SU-DHL-6 (cell line): ENCODE results near the gene FKBP5.
"Not testable (repeated sequence)": the region's sequence is repeated elsewhere in the genome, so short reads cannot be mapped to it uniquely, and the experiment has no call there.

Experiments used
- H2AFZ ChIP-seq: fragments of 200-600 bp; sonication (generic); 2 replicates; pipeline ENCODE4 v1.6.1; 2014; ENCODE audit warnings: low read depth, mild to moderate bottlenecking, moderate library complexity, mixed read lengths, antibody characterized with exemption, low read length; ENCODE audit not compliant: severe bottlenecking
- H3F3A ChIP-seq: fragments of 200-600 bp; shearing (Covaris generic); 2 replicates; pipeline ENCODE4 v1.6.0; 2016; ENCODE audit warnings: antibody characterized with exemption, mild to moderate bottlenecking; ENCODE audit not compliant: insufficient read depth
- H3K27ac ChIP-seq: fragments of 200-600 bp; sonication (generic); 2 replicates; pipeline ENCODE4 v1.5.1; 2016; ENCODE audit warnings: low read depth, mild to moderate bottlenecking, low read length, moderate library complexity, mixed read lengths
- H3K27me3 ChIP-seq: fragments of 200-600 bp; sonication (generic), shearing (Covaris generic); 2 replicates; pipeline ENCODE4 v1.6.0; 2014; ENCODE audit warnings: mild to moderate bottlenecking, low read length
- H3K36me3 ChIP-seq: fragments of 200-600 bp; sonication (generic); 2 replicates; pipeline ENCODE4 v1.6.1; 2014; ENCODE audit warnings: mild to moderate bottlenecking, low read length, mixed read lengths
- H3K4me2 ChIP-seq: fragments of 300-600, 200-600 bp; shearing (Covaris generic), sonication (generic); 2 replicates; pipeline ENCODE4 v1.6.0; 2014; ENCODE audit warnings: low read length, low read depth, mild to moderate bottlenecking; ENCODE audit not compliant: poor library complexity, severe bottlenecking
- H3K4me3 ChIP-seq: fragments of 200-600 bp; sonication (generic); 2 replicates; pipeline ENCODE4 v1.5.1; 2014; ENCODE audit warnings: antibody characterized with exemption, low read length, mild to moderate bottlenecking, mixed read lengths; ENCODE audit not compliant: insufficient read depth, poor library complexity, severe bottlenecking
- H3K79me2 ChIP-seq: fragments of 200-600 bp; sonication (generic); 2 replicates; pipeline ENCODE4 v1.6.1; 2014; ENCODE audit warnings: mild to moderate bottlenecking, low read length, moderate library complexity; ENCODE audit not compliant: insufficient read depth
- H3K9ac ChIP-seq: fragments of 200-600 bp; sonication (generic); 2 replicates; pipeline ENCODE4 v1.7.0; 2014; ENCODE audit warnings: mild to moderate bottlenecking, low read length
- H3K9me2 ChIP-seq: fragments of 200-600 bp; sonication (generic); replicated peaks from 2 replicates; pipeline ENCODE4 v1.6.1; 2014; ENCODE audit warnings: low read length; ENCODE audit not compliant: insufficient read depth
- H3K9me3 ChIP-seq: fragments of 200-600 bp; sonication (generic); 2 replicates; pipeline ENCODE4 v1.6.1; 2014; ENCODE audit warnings: low read length, mixed read lengths; ENCODE audit not compliant: insufficient read depth
- H4K20me1 ChIP-seq: fragments of 200-600 bp; sonication (generic); 2 replicates; pipeline ENCODE4 v1.6.1; 2014; ENCODE audit warnings: low read depth, mild to moderate bottlenecking, antibody characterized with exemption, low read length, moderate library complexity, mixed read lengths
- CTCF ChIP-seq: fragments of 200-600 bp; sonication (generic); IDR thresholded peaks from one replicate; pipeline ENCODE4 v1.5.1; 2017; ENCODE audit warnings: antibody characterized with exemption, mild to moderate bottlenecking, low read length, moderate library complexity; ENCODE audit not compliant: insufficient read depth, poor library complexity, severe bottlenecking
- EZH2phosphoT487 ChIP-seq: fragments of 200-600 bp; sonication (generic), shearing (Covaris generic); conservative IDR thresholded peaks from 2 replicates; pipeline ENCODE4 v1.6.1; 2018; ENCODE audit warnings: mild to moderate bottlenecking, antibody characterized with exemption, low read length, moderate library complexity, mixed read lengths

FKBP5 gene

DNA sequence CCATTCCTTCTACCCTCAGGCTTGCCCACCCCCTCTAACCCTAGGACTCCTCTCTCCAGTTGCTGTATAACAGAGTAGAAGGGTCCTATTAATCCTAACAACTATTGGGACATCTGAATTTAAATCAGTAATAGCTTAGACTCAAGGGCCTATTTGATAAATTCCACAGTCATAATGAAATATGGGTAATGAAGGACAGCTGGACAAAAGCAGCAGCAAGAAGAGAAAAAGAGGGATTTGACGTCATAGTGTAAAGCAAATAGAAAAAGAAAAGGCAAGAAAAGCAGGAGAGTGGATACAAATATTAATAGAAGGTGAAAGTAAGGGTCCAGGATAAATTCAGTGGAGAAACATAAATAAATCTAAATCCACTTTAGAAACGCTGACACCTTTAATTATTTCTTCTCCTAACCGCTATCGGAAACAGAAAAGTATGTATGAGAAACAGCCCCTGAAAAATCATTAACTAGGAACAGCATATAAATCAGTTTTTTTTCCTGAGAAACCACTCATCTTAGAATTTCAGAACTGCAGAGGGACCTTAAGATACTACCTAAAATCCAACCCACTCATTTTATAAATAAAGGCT is 12.8 kb downstream of the FKBP5 start:
- no peak overlapping the region for H2AFZ ChIP-seq
- H3F3A ChIP-seq = peaks cover 34% of the 10 kb centered on the region; the same call in 1 of the 2 replicates
- no peaks in the 10 kb centered on the region for H3K9me3 ChIP-seq
- H3K79me2 ChIP-seq = peaks cover 99% of the 10 kb centered on the region
- H3K4me2 ChIP-seq = no peak overlapping the region
- peaks cover 48% of the 10 kb centered on the region for H4K20me1 ChIP-seq
- peaks cover 31% of the 10 kb centered on the region for H3K36me3 ChIP-seq
- TF ChIP-seq EZH2phosphoT487 (no peak), CTCF (no peak)
- H3K27me3 ChIP-seq = no peaks in the 10 kb centered on the region
- H3K9me2 ChIP-seq = no peaks in the 10 kb centered on the region
- H3K9ac ChIP-seq = no peak overlapping the region
- H3K27ac ChIP-seq = no peak overlapping the region
- H3K4me3 ChIP-seq = no peak overlapping the region

- H3F3A ChIP-seq = peaks cover 45% of the 10 kb centered on the region; the same call in 1 of the 2 replicates
These were observed 14.1 kb downstream of the FKBP5 start for GRCh38 chr6:35674594-35674993.

DNA sequence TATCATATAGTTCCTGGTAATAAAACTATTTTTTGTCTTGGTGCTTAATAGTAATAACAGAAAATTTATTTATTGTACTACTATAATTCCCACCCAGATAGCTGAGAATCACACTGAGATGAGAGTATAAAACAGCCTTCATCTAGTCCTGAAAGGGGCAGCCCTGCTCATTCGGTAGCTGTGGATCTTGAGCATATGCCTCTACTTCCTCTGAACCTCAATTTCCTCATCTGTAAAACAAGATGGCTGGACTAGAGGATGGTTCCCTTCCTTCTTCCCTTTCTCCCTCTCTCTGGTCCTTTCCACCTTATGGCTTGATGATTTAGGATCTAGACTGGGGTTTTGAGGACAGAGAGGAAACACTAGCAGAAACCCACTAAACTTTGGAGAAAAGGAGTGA is 15.0 kb downstream of the FKBP5 start:
- Histone ChIP-seq H2AFZ (no peak overlapping the region), H3K27me3 (no peaks in the 10 kb centered on the region), H3K9me3 (no peaks in the 10 kb centered on the region), H3K4me2 (peak overlapping the region; percentile 13), H3K4me3 (no peak overlapping the region), H3K9ac (no peak overlapping the region), H3K9me2 (no peaks in the 10 kb centered on the region), H3K79me2 (peaks cover 100% of the 10 kb centered on the region), H3K36me3 (peaks cover 16% of the 10 kb centered on the region; the same call in 1 of the 2 replicates), H4K20me1 (peaks cover 42% of the 10 kb centered on the region), H3K27ac (peak overlapping the region; percentile 35), H3F3A (peaks cover 42% of the 10 kb centered on the region; the same call in 1 of the 2 replicates)
- TF ChIP-seq EZH2phosphoT487 = no peak
- TF ChIP-seq CTCF = no peak

More at GRCh38 chr6:35674594-35674993, 14.1 kb downstream of the FKBP5 start:
- no peak overlapping the region for H2AFZ ChIP-seq
- peaks cover 100% of the 10 kb centered on the region for H3K79me2 ChIP-seq
- peak overlapping the region; percentile 35; the same call in 1 of the 2 replicates for H3K27ac ChIP-seq
- H3K4me3 ChIP-seq = no peak overlapping the region
- H3K4me2 ChIP-seq = no peak overlapping the region
- TF ChIP-seq EZH2phosphoT487 (no peak), CTCF (no peak)
- peaks cover 24% of the 10 kb centered on the region for H3K36me3 ChIP-seq
- H3K27me3 ChIP-seq = no peaks in the 10 kb centered on the region
- H4K20me1 ChIP-seq = peaks cover 43% of the 10 kb centered on the region
- no peak overlapping the region for H3K9ac ChIP-seq
- no peaks in the 10 kb centered on the region for H3K9me3 ChIP-seq
- no peaks in the 10 kb centered on the region for H3K9me2 ChIP-seq

- Histone ChIP-seq H3K79me2 (peaks cover 100% of the 10 kb centered on the region), H4K20me1 (peaks cover 40% of the 10 kb centered on the region)
- not testable (repeated sequence) for H2AFZ ChIP-seq
These were observed 15.4 kb downstream of the FKBP5 start for GRCh38 chr6:35673284-35673666.

GRCh38 chr6:35670453-35670852 is 18.3 kb downstream of the FKBP5 start:
- not testable (repeated sequence) for H3K9ac ChIP-seq, H3K9me3 ChIP-seq, H3K9me2 ChIP-seq, H3K27me3 ChIP-seq, H3K4me3 ChIP-seq, H3K27ac ChIP-seq, H2AFZ ChIP-seq
- Histone ChIP-seq H3K4me2 (peak overlapping the region; percentile 48), H3K79me2 (peaks cover 99% of the 10 kb centered on the region), H3F3A (peaks cover 47% of the 10 kb centered on the region), H4K20me1 (peaks cover 40% of the 10 kb centered on the region), H3K36me3 (peaks cover 17% of the 10 kb centered on the region; the same call in 1 of the 2 replicates)

More at GRCh38 chr6:35673284-35673666, 15.4 kb downstream of the FKBP5 start:
- not testable (repeated sequence) for H3K27ac ChIP-seq, H3K27me3 ChIP-seq, H3K4me2 ChIP-seq, H3K4me3 ChIP-seq, H3K9me3 ChIP-seq, H3K9ac ChIP-seq, H3K9me2 ChIP-seq
- H3F3A ChIP-seq = peaks cover 41% of the 10 kb centered on the region; the same call in 1 of the 2 replicates
- H3K36me3 ChIP-seq = peaks cover 14% of the 10 kb centered on the region; the same call in 1 of the 2 replicates
